Measurements from ENCODE around the gene TBC1D1.

GRCh38 chr4:38161208-38162113, 270.6 kb downstream of the TBC1D1 start:
- TF ChIP-seq ISL1 (CRISPR knock-in tag; IDR thresholded peaks at IDR 0.05) (no peak), RARB (CRISPR knock-in tag; IDR thresholded peaks at IDR 0.05) (no peak), SNAI2 (CRISPR knock-in tag; IDR thresholded peaks at IDR 0.05) (no peak), TCF4 (CRISPR knock-in tag; IDR thresholded peaks at IDR 0.05; ENCODE audit: borderline replicate concordance) (no peak)
